Measurements from ENCODE around the gene PASK.
A peak's percentile ranks its signal among the peaks of the same experiment; 100 is the strongest.

The PASK gene

DNA sequence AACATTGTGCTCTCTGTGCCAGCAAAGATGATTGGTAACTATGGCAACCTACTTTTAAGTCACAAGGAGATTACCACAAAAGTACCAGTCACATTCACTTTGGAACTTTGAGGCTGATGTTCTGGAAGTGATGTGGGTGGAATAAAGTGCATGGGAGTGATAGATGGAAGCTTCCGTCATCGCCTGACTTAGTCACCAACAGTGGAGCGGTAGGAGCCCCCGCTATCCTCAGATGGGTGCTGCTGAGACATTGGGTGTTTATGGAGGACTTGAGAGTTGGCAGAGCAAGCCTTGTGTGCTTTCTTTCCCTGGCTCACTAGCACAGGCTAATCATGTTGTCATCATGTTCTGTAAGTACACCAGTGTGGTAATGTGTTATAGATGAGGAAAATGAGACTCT lies 5.6 kb upstream of the PASK start:
- TF ChIP-seq CTCF (conservative IDR thresholded peaks at IDR 0.05; ENCODE audit: low read length) = no peak
- no peak overlapping the region for H3K4me3 ChIP-seq (ENCODE audit: low read length)
- no peak for DNase-seq (ENCODE audit: low read depth)

GRCh38 chr2:241153616-241154015 lies 4.3 kb upstream of the PASK start:
- TF ChIP-seq CTCF (conservative IDR thresholded peaks at IDR 0.05; ENCODE audit: low read length) = no peak
- no peak overlapping the region for H3K4me3 ChIP-seq (ENCODE audit: low read length)
- DNase-seq (ENCODE audit: low read depth) = no peak

DNA sequence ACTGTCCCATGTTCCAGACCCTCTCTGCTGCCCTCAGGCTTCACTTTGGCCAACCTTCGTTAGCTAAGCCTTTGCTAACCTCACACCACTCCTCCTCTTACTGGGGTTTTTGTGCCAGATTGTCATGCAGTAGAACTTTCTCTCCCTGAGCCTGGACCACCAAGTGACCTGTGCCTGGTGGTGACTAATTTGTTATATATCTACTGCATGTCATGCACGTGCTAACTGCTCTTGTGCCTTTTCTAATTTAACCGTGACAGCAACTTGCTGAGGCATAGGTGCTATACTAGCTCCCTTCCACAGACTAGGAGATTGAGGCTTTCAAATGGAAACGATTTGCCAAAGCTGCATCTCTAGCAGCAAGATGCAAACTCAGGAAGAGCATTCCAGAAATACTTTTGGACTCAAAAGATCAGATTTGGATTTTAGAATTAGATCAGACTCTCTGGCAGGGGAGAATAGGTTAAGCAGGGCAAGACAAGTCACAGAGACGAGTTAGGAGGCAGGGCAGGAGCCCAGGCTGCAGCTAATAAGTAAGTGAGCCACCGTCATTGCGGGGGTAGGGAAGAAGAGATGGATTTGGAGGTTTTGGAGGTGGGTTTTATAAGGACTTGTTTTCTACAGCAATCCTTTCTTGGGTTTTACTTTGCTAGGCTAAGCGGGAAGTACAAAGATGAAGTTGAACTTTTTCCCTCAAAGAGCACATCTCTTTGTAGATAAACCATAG lies 2.8 kb upstream of the PASK start:
- TF ChIP-seq CTCF (conservative IDR thresholded peaks at IDR 0.05; ENCODE audit: low read length) = no peak
- no peak for DNase-seq (ENCODE audit: low read depth)
- H3K4me3 ChIP-seq (ENCODE audit: low read length) = peak overlapping the region; percentile 8; the same call in 1 of the 2 replicates

DNA sequence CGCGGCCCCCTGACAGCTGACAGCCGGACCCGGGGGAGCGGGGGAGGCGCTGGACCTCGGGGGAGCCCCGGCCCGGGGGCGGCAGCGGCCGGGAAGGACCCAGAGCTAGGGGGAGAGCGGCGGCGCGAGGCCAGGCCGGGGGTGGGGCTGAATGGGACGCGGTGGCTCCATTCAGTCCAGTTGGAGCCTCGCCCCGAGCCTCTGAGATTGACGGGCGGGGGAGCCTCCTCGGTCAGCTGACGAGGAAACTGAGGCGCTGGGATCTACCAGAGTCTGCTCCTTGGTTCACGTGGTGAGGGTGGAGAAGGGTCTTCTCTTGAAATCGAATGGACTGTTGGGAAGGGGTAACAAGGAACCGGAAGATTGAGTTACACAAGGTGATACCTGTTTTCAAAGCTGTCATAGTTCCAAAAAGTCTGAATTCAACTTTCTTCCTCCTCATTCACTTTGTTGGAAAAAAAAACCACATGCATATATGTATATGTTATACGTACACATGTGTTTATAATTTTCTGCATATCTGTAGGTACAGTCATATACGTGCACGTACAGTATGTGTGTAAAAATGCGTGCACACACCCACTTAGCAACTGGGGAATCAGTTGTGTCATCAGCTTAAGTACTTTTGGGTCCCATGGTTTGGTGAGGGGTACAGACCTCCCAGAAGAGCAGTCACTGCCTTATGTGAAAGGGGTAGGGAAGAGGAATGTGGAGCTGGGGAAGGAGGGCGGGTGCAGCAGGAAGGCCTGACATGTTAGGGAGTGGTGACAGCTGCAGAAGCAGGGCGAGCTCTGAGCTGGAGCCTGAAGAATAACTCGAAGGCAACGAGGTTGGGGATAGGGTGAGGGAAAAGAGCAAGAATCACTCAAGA lies 1.6 kb upstream of the PASK start:
- DNase-seq (ENCODE audit: low read depth) = no peak
- H3K4me3 ChIP-seq (ENCODE audit: low read length) = peak overlapping the region; percentile 93

GRCh38 chr2:241149925-241150659 lies 820 bp upstream of the PASK start, which contains the start of gene PPP1R7:
Gene PPP1R7 (plus strand): TSS chr2:241150467. CDS start chr2:241150496, 29 bp downstream.
- peak within 1 kb of the TSS; percentile 93 for H3K4me3 ChIP-seq (ENCODE audit: low read length)
- peak; percentile 88 for DNase-seq (ENCODE audit: low read depth)
- no peak for TF ChIP-seq CTCF (conservative IDR thresholded peaks at IDR 0.05; ENCODE audit: low read length)

More for the DNA sequence above, 1.6 kb upstream of the PASK start:
- TF ChIP-seq CTCF (conservative IDR thresholded peaks at IDR 0.05; ENCODE audit: low read length) = no peak

- H3K4me3 ChIP-seq (ENCODE audit: low read length) = peak overlapping the region; percentile 93
- no peak for TF ChIP-seq CTCF (conservative IDR thresholded peaks at IDR 0.05; ENCODE audit: low read length)
- DNase-seq (ENCODE audit: low read depth) = no peak
Observed at GRCh38 chr2:241149675-241149924, 328 bp upstream of the PASK start.

All from AG10803 (cell line).